PC-9 (cell line): ENCODE results near the gene SLCO4C1.

Source experiments
- CTCF ChIP-seq: fragments of 200-600 bp; sonication (generic); conservative IDR thresholded peaks from 2 replicates; pipeline ENCODE4 v1.6.1; 2017; ENCODE audit warnings: mixed run types, antibody characterized with exemption, mild to moderate bottlenecking, moderate library complexity
- EZH2 ChIP-seq: fragments of 200-600 bp; sonication (generic); IDR thresholded peaks from 2 replicates; pipeline ENCODE4 v1.8.0; 2017; ENCODE audit warnings: antibody characterized with exemption, low read depth

- TF ChIP-seq EZH2 = no peak
- no peak for TF ChIP-seq CTCF
These were observed 13.5 kb upstream of the SLCO4C1 start for GRCh38 chr5:102309586-102309985.
